Prostate gland (tissue), 2 donors: ENCODE results near the gene CBS.
"Not testable (repeated sequence)": the region's sequence is repeated elsewhere in the genome, so short reads cannot be mapped to it uniquely, and the experiment has no call there.

Source experiments
- CTCF ChIP-seq, 4 experiments: fragments of 200-600 bp in 2 of 4; fragments of 450-650 bp in 2 of 4; sonication (generic) in 2 of 4; IDR thresholded peaks; 1 replicate in 3 of 4; 2 replicates in 1 of 4; pipeline ENCODE4 v1.5.1; 2016 to 2019; ENCODE audit warnings: antibody characterized with exemption in 4 of 4, mild to moderate bottlenecking in 2 of 4, moderate library complexity in 2 of 4
- POLR2A ChIP-seq: fragments of 450-650 bp; IDR thresholded peaks from one replicate; pipeline ENCODE4 v1.6.1; 2016; ENCODE audit warnings: antibody characterized with exemption, mild to moderate bottlenecking

- not testable (repeated sequence) for TF ChIP-seq CTCF (IDR thresholded peaks at IDR 0.05); POLR2A
These were observed 40.3 kb upstream of the CBS start for GRCh38 chr21:43115956-43116355.
